Esophagus muscularis mucosa (tissue), 4 donors: ENCODE results near the gene ARSK. TPM values are rescaled to one million over a fixed set of nuclear protein-coding genes. Genes with fewer than 3 reads are reported as not detected.

Source experiments
- DNase-seq: peaks from one replicate; pipeline ENCODE4 v3.0.0-alpha.2; 2017; ENCODE audit errors: extremely low spot score
- H3K27ac ChIP-seq, 4 donors: fragments of 200-600 bp; sonication (generic); replicated peaks in 1 of 4; 1 replicate in 3 of 4; 2 replicates in 1 of 4; pipeline ENCODE4 v1.5.1; 2016 to 2019; ENCODE audit warnings: mild to moderate bottlenecking in 1 of 4
- H3K27me3 ChIP-seq, 4 donors: fragments of 200-600 bp; sonication (generic); one replicate each; pipeline versions ENCODE4 v1.5.1 to v1.6.0; 2016 to 2019
- H3K36me3 ChIP-seq, 4 donors: fragments of 200-600 bp; sonication (generic); one replicate each; pipeline ENCODE4 v1.5.1; 2016 to 2019
- H3K4me1 ChIP-seq, 4 donors: fragments of 200-600 bp; sonication (generic); one replicate each; pipeline ENCODE4 v1.5.1; 2016 to 2019
- H3K4me3 ChIP-seq, 4 donors: fragments of 200-600 bp; sonication (generic); 1 replicate in 2 of 4; 2 replicates in 2 of 4; pipeline ENCODE4 v1.5.1; 2016 to 2019; ENCODE audit warnings: mild to moderate bottlenecking in 4 of 4, moderate library complexity in 1 of 4
- H3K9me3 ChIP-seq, 4 donors: fragments of 200-600 bp; sonication (generic); 1 replicate in 3 of 4; 2 replicates in 1 of 4; pipeline ENCODE4 v1.5.1; 2016 to 2019
- CTCF ChIP-seq, 3 experiments: fragments of 200-600 bp in 2 of 3; fragments of 450-650 bp in 1 of 3; sonication (generic) in 2 of 3; IDR thresholded peaks; one replicate each; pipeline ENCODE4 v1.5.1; 2017 to 2019; ENCODE audit warnings: antibody characterized with exemption in 3 of 3, mild to moderate bottlenecking in 2 of 3, moderate library complexity in 1 of 3
- EP300 ChIP-seq: sonication (generic); formaldehyde crosslinking; IDR thresholded peaks from one replicate; pipeline ENCODE4 v1.6.1; 2017; ENCODE audit warnings: antibody characterized with exemption
- POLR2A ChIP-seq: fragments of 450-650 bp; IDR thresholded peaks from one replicate; pipeline ENCODE4 v1.6.1; 2017; ENCODE audit warnings: antibody characterized with exemption, moderate library complexity, mild to moderate bottlenecking, low read depth
- POLR2AphosphoS5 ChIP-seq, 2 donors: sonication (generic); formaldehyde crosslinking; IDR thresholded peaks; one replicate each; pipeline ENCODE4 v1.6.1; 2017; ENCODE audit warnings: antibody characterized with exemption in 2 of 2
- WGBS: methylation state at CpG from one replicate; pipeline ENCODE4 v1.1.5; 2018; 5-methylcytosine and 5-hydroxymethylcytosine counted together
- intact Hi-C: fragments of 100-400 bp; cut with DNase I; formaldehyde crosslinking; loops from one replicate; pipeline ENCODE4 v1.15.1; 2023
- total RNA-seq, 4 donors: library from RNA; depleted of rRNA; stranded (reverse); fragments of >200 nt; gene quantifications; one replicate each; pipeline versions ENCODE4 v1.1.0 to v1.2.1, GENCODE V29; 2016

ARSK gene
- total RNA-seq, 4 donors from 2014 or later: 5.0 to 7.3 (median 6.7) TPM

- H3K4me3 ChIP-seq: no peak overlapping the region
- intact Hi-C loops: no loop called here
- no peaks in the 10 kb centered on the region for H3K9me3 ChIP-seq
- no peaks in the 10 kb centered on the region for H3K27me3 ChIP-seq
- WGBS: 70% methylated on average over 1 of the region's 1 CpG
- TF ChIP-seq CTCF (IDR thresholded peaks at IDR 0.05) (no peak), POLR2A (no peak), EP300 (no peak), POLR2AphosphoS5 (IDR thresholded peaks at IDR 0.05) (no peak)
- DNase-seq: no peak
- H3K4me1 ChIP-seq: no peaks in the 10 kb centered on the region
- H3K36me3 ChIP-seq: peaks cover 20 to 99% (median 61%) of the 10 kb centered on the region in 4 donors
- H3K27ac ChIP-seq: no peak overlapping the region
Observed at GRCh38 chr5:95519151-95519550, 35.8 kb upstream of the ARSK start.

GRCh38 chr5:95519681-95520080 lies 35.2 kb upstream of the ARSK start:
- TF ChIP-seq EP300 (no peak), POLR2AphosphoS5 (IDR thresholded peaks at IDR 0.05) (no peak), POLR2A (no peak), CTCF (IDR thresholded peaks at IDR 0.05) (no peak)
- intact Hi-C loops: no loop called here
- no peak for DNase-seq
- no peaks in the 10 kb centered on the region for H3K9me3 ChIP-seq
- 97% methylated on average over 1 of the region's 1 CpG for WGBS
- no peaks in the 10 kb centered on the region for H3K27me3 ChIP-seq
- peaks cover 17 to 99% (median 61%) of the 10 kb centered on the region in 4 donors for H3K36me3 ChIP-seq
- H3K4me1 ChIP-seq: no peaks in the 10 kb centered on the region
- no peak overlapping the region for H3K4me3 ChIP-seq
- no peak overlapping the region for H3K27ac ChIP-seq

- WGBS: 92% methylated on average over 1 of the region's 1 CpG
- Histone ChIP-seq H3K4me1 (no peaks in the 10 kb centered on the region), H3K9me3 (no peaks in the 10 kb centered on the region), H3K4me3 (no peak overlapping the region), H3K36me3 (peaks cover 14 to 99% (median 62%) of the 10 kb centered on the region in 4 donors), H3K27me3 (no peaks in the 10 kb centered on the region), H3K27ac (no peak overlapping the region)
- TF ChIP-seq POLR2AphosphoS5 (IDR thresholded peaks at IDR 0.05) (no peak), CTCF (IDR thresholded peaks at IDR 0.05) (no peak), EP300 (no peak)
- intact Hi-C loops: no loop called here
- no peak for DNase-seq
Observed at GRCh38 chr5:95520206-95520605, 34.7 kb upstream of the ARSK start.

- peaks cover 9 to 99% (median 66%) of the 10 kb centered on the region in 4 donors for H3K36me3 ChIP-seq
- H3K27ac ChIP-seq: no peak overlapping the region
- H3K27me3 ChIP-seq: no peaks in the 10 kb centered on the region
- no peaks in the 10 kb centered on the region for H3K9me3 ChIP-seq
- no peak for DNase-seq
- no peak overlapping the region for H3K4me3 ChIP-seq
- intact Hi-C loops: no loop called here
- no peak for TF ChIP-seq CTCF (IDR thresholded peaks at IDR 0.05)
- no peak for TF ChIP-seq POLR2AphosphoS5 (IDR thresholded peaks at IDR 0.05)
- TF ChIP-seq EP300: no peak
- no peak for TF ChIP-seq POLR2A
- H3K4me1 ChIP-seq: no peaks in the 10 kb centered on the region
- WGBS: 82% methylated on average over 2 of the region's 2 CpGs
Observed at GRCh38 chr5:95524423-95524822, 30.5 kb upstream of the ARSK start.

GRCh38 chr5:95526871-95527270 lies 28.0 kb upstream of the ARSK start:
- Histone ChIP-seq H3K9me3 (no peaks in the 10 kb centered on the region), H3K4me1 (no peaks in the 10 kb centered on the region), H3K4me3 (no peak overlapping the region), H3K27ac (no peak overlapping the region), H3K27me3 (no peaks in the 10 kb centered on the region), H3K36me3 (peaks cover 9 to 85% (median 63%) of the 10 kb centered on the region in 4 donors)
- DNase-seq: no peak
- intact Hi-C loops: no loop called here
- 94% methylated on average over 2 of the region's 2 CpGs for WGBS
- TF ChIP-seq POLR2AphosphoS5 (IDR thresholded peaks at IDR 0.05) (no peak), CTCF (IDR thresholded peaks at IDR 0.05) (no peak), EP300 (no peak), POLR2A (no peak)
